Measurements from ENCODE around the gene CASK.

DNA sequence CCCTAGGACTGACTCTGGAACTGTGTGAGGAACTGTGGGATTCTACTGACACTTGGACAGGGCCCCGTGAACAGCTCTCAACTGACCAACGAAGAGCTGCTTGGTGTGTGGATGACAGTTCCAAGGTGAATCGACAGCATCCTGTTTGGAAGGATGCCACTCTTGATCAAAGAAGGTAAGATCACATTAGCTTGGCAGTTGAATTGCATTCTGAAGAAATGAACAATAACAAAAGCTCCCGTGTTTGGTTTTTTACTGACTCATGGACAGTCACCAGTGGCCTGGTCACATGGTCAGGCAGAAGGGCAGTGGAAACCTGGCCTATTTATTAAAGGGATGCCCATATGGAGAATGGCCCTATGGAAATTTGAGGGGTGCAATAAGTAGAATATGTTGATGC is 267.7 kb downstream of the CASK start:
- TF ChIP-seq, protein P1, sequence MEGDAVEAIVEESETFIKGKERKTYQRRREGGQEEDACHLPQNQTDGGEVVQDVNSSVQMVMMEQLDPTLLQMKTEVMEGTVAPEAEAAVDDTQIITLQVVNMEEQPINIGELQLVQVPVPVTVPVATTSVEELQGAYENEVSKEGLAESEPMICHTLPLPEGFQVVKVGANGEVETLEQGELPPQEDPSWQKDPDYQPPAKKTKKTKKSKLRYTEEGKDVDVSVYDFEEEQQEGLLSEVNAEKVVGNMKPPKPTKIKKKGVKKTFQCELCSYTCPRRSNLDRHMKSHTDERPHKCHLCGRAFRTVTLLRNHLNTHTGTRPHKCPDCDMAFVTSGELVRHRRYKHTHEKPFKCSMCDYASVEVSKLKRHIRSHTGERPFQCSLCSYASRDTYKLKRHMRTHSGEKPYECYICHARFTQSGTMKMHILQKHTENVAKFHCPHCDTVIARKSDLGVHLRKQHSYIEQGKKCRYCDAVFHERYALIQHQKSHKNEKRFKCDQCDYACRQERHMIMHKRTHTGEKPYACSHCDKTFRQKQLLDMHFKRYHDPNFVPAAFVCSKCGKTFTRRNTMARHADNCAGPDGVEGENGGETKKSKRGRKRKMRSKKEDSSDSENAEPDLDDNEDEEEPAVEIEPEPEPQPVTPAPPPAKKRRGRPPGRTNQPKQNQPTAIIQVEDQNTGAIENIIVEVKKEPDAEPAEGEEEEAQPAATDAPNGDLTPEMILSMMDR (IDR thresholded peaks at IDR 0.05): no peak
- no peak for TF ChIP-seq POLR2A (IDR thresholded peaks at IDR 0.05)

Measured in thyroid gland (tissue), 4 donors.